ENCODE measurements around the gene IPO4.

IPO4 gene

GRCh38 chr14:24162093-24162492 is 26.5 kb downstream of the IPO4 start:
- TF ChIP-seq CTCF (IDR thresholded peaks at IDR 0.05) = no peak
- no peak for TF ChIP-seq ZFX (IDR thresholded peaks at IDR 0.05; ENCODE audit: borderline replicate concordance)

DNA sequence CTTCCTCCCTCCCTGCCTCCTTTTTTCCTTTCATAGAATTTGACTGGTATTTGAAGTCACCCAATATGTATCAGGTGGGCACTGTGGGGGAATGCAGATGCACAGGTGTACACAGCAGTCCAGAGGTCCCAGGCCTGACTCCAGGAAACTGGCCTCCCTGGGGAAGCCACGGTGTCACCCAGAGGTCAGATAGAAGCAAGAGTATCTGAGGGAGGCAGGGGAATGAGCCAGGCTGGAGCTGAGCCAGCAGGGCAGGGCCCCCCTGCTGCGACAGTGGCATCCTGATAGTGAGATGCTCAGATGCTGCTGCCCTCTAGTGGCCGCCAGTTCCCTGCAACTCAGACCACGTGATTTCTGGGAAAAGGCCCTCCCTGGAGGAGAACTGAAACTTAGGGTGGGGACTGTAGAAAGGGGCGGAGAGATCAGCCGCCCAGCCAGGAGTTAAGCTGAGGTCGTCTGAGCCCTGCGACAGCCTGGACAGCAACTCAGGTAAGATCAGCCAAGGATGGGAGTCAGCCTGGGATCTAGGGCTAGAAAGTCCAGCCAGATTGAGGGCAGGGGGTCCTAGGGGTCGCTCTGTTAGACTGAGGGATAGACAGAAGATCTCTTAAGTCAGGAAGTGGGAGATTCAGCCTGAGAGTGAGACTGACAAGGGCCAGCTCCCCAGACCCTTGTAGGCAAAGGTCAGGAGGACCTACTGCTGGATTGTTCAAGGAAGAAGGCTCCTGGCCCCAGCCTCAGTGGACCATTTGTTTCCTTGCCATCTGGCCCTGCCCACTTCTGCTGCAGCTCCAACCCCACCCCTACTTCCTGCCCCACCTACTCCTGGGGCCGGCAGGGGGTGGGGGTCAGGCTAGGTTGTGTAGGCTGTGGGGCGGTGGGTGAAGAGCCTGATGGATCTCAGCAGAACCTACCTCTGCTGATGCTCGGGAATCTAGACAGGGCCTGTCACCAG is 27.5 kb downstream of the IPO4 start, which contains the start of gene IRF9:
Gene IRF9 (plus strand): TSS at position 416 of the 955 bp plus-strand sequence. CDS start 880 bp downstream, outside the sequence.
- H3K27ac ChIP-seq = peak within 1 kb of the TSS; percentile 64
- TF ChIP-seq CTCF (IDR thresholded peaks at IDR 0.05) (peak; percentile 96), ZFX (IDR thresholded peaks at IDR 0.05; ENCODE audit: borderline replicate concordance) (no peak)

More at GRCh38 chr14:24162093-24162492, 26.5 kb downstream of the IPO4 start:
- H3K27ac ChIP-seq = peak overlapping the region; percentile 64

DNA sequence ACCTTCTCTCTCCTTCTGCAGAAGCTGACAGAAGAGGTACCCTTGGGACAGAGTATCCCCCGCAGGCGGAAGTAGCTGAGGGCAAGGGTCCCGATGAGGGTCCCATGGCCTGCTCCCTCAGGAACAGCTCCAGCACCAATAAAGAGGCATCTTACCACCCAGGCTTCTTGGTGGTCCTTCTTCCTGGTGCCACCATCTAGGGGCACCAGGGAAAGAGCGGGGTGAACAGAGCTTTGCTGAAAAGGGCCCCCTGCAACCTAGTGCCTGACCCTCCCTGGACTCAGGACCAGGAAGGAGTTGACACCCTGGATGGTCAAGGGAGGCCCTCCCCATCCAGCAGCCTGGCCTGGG is 28.1 kb downstream of the IPO4 start:
- TF ChIP-seq CTCF (IDR thresholded peaks at IDR 0.05) (no peak), ZFX (IDR thresholded peaks at IDR 0.05; ENCODE audit: borderline replicate concordance) (no peak)
- peak overlapping the region; percentile 64 for H3K27ac ChIP-seq

DNA sequence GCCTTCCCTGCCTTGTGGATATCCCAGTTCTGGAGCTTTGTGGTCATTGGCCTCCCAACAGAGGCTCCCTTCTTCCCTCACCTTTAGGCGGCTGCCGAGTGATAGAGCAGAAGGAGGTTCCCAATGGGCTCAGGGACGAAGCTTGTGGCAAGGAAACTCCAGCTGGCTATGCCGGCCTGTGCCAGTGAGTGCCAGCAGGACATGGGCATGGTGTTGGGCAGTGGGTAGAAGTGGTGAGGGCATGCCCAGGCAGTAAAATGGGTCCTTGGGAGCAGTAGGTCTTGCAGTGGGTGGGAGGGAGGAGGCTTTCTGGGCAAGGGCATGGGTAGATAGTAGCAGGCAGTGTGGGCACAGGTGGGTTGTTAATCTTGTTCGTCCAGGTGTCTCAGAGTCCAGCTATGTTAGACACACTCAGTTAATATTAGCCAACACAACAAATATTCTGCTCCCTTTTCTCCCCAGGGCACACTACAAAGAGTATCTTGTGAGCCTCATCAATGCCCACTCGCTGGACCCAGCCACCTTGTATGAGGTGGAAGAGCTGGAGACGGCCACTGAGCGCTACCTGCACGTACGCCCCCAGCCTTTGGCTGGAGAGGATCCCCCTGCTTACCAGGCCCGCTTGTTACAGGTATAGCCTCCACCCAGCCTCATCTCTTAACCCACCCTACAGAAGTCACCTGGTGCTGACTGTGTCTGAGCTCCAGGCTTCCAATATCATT is 28.7 kb downstream of the IPO4 start:
- no peak for TF ChIP-seq CTCF (IDR thresholded peaks at IDR 0.05)
- TF ChIP-seq ZFX (IDR thresholded peaks at IDR 0.05; ENCODE audit: borderline replicate concordance) = no peak
- peak overlapping the region; percentile 64 for H3K27ac ChIP-seq

DNA sequence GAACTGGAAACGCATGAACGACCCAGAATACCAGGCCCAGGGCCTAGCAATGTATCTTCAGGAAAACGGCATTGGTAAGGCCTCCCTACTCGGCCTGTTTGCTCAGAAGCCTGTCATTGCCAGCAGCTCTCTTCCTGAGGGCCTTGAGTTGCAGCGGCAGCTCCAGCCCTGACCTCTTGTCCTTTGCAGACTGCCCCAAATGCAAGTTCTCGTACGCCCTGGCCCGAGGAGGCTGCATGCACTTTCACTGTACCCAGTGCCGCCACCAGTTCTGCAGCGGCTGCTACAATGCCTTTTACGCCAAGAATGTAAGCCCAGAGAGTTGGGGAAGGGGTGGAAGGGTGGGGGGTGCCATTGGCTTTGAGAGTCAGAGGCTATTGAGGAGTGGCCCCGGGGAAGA is 31.3 kb downstream of the IPO4 start:
- H3K27ac ChIP-seq = no peak overlapping the region
- TF ChIP-seq ZFX (IDR thresholded peaks at IDR 0.05; ENCODE audit: borderline replicate concordance) (no peak), CTCF (IDR thresholded peaks at IDR 0.05) (no peak)

GRCh38 chr14:24156840-24157239 is 31.8 kb downstream of the IPO4 start:
- H3K27ac ChIP-seq = no peak overlapping the region
- TF ChIP-seq ZFX (IDR thresholded peaks at IDR 0.05; ENCODE audit: borderline replicate concordance) = no peak
- no peak for TF ChIP-seq CTCF (IDR thresholded peaks at IDR 0.05)

All from 22Rv1 (cell line).